GM12875 (cell line): ENCODE measurements around the gene CHRNB2.

Experiments used
- H3K4me3 ChIP-seq: one replicate; pipeline ENCODE4 v1.5.1; 2011; ENCODE audit warnings: low read depth, low read length, control low read depth
- CTCF ChIP-seq: IDR thresholded peaks from 2 replicates; pipeline ENCODE4 v1.5.1; 2011; ENCODE audit warnings: low read depth, mild to moderate bottlenecking, control low read depth, inconsistent platforms, low read length, moderate library complexity, borderline replicate concordance; ENCODE audit not compliant: insufficient read depth

CHRNB2 gene

DNA sequence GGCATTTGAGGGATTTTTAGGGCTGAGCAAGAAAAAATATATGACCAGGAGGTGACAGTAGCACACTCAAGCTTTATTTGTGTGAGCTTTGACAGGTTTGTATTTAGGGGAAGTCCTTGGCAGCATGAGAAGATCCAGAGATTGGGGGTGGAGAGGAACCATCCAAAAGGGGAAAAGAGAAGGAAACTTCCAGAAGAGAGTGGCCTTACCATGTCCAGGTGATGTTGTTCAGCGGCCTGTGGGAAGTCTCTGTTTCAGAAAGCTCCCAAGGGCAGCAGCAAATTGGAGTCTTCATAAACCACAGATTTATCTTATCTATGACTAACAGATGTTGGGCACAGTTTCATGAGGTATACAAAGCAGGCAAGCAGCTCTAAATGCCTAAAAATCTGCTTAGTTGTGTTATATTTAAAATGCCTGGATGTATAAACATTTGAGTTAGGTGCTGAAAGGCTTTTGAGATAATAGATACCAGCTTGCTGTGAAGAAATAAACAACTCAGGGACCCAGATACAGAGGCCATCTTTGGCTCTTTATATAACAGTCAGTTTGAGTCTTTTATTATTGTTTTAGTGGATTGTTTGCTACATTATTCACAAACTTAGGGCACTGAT is 61.6 kb downstream of the CHRNB2 start:
- H3K4me3 ChIP-seq: no peak overlapping the region
- TF ChIP-seq CTCF: no peak
